DND-41 (cell line): Measurements from ENCODE around the gene STX19.

ENCODE experiments used
- EZH2 ChIP-seq: IDR thresholded peaks from 3 replicates; pipeline ENCODE4 v1.6.1; 2012; ENCODE audit warnings: borderline replicate concordance, low read depth, mild to moderate bottlenecking, moderate library complexity, low read length, inconsistent platforms; ENCODE audit not compliant: severe bottlenecking
- TF ChIP-seq, protein P1 (sequence below): IDR thresholded peaks from 2 replicates; pipeline ENCODE4 v1.5.1; 2012; ENCODE audit warnings: borderline replicate concordance, low read length, moderate library complexity, mild to moderate bottlenecking; ENCODE audit not compliant: poor library complexity, severe bottlenecking; ENCODE audit errors: extremely low read depth

DNA sequence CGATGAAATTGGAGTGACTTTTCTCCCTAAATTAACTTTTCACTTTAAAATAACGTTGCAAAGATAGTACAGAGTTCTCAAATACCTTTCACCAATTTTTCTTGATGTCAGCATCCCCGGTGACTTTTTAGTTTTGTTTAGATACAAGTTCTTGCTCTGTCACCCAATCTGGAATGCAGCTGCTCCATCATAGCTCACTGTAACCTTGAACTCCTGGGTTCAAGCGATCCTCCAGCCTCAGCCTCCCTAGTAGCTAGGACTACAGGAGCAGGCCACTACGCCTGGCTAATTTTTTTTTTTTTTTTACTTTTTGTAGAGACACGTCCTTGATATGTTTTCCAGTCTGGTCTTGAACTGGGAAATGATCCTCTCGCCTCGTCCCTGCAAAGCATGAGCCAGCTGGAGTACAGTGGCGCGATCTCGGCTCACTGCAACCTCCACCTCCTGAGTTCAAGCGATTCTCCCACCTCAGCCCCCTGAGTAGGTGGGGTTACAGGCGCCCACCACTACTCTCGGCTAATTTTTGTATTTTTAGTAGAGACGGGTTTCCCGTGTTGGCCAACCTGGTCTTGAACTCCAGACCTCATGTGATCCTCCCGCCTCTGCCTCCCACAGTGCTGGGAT is 35.2 kb upstream of the STX19 start:
- TF ChIP-seq, protein P1, sequence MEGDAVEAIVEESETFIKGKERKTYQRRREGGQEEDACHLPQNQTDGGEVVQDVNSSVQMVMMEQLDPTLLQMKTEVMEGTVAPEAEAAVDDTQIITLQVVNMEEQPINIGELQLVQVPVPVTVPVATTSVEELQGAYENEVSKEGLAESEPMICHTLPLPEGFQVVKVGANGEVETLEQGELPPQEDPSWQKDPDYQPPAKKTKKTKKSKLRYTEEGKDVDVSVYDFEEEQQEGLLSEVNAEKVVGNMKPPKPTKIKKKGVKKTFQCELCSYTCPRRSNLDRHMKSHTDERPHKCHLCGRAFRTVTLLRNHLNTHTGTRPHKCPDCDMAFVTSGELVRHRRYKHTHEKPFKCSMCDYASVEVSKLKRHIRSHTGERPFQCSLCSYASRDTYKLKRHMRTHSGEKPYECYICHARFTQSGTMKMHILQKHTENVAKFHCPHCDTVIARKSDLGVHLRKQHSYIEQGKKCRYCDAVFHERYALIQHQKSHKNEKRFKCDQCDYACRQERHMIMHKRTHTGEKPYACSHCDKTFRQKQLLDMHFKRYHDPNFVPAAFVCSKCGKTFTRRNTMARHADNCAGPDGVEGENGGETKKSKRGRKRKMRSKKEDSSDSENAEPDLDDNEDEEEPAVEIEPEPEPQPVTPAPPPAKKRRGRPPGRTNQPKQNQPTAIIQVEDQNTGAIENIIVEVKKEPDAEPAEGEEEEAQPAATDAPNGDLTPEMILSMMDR: no peak
- no peak for TF ChIP-seq EZH2
